ENCODE results near the gene ANAPC2. TPM values are rescaled to one million over a fixed set of nuclear protein-coding genes. Genes with fewer than 3 reads are reported as not detected.

Gene ANAPC2
- total RNA-seq, 1 donor from 2014 or later = 71.7 TPM

DNA sequence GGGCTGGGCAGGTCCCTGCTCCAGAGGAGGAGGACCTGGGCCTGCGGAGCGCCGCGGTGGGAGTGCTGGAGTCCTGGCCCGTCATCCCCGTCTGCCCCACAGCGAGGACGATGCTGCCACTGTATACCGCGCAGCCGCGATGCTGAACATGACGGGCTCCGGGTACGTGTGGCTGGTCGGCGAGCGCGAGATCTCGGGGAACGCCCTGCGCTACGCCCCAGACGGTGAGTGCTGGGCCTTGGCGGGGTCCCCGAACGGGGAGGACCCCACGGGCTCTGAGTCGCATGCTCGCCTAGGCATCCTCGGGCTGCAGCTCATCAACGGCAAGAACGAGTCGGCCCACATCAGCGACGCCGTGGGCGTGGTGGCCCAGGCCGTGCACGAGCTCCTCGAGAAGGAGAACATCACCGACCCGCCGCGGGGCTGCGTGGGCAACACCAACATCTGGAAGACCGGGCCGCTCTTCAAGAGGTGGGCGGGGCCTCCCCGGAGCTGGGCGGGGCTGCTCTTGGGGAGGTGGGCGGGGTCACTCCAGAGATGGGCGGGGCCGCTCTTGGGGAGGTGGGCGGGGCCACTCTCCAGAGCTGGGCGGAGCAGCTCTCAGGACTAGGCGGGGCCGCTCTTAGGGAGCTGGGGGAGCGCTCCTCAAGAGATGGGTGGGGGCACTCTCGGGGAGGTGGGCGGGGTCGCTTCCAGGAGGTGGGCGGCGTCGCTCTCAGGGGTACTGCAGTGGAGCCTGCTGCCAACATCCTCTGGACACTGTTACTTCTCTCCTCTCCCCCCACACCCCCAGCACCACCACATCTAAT, 31.6 kb downstream of the ANAPC2 start:
- H3K4me3 Mint-ChIP-seq = no peak overlapping the region
- H3K27ac Mint-ChIP-seq (ENCODE audit: unreplicated experiment) = no peak overlapping the region
- TF ChIP-seq, protein P1, sequence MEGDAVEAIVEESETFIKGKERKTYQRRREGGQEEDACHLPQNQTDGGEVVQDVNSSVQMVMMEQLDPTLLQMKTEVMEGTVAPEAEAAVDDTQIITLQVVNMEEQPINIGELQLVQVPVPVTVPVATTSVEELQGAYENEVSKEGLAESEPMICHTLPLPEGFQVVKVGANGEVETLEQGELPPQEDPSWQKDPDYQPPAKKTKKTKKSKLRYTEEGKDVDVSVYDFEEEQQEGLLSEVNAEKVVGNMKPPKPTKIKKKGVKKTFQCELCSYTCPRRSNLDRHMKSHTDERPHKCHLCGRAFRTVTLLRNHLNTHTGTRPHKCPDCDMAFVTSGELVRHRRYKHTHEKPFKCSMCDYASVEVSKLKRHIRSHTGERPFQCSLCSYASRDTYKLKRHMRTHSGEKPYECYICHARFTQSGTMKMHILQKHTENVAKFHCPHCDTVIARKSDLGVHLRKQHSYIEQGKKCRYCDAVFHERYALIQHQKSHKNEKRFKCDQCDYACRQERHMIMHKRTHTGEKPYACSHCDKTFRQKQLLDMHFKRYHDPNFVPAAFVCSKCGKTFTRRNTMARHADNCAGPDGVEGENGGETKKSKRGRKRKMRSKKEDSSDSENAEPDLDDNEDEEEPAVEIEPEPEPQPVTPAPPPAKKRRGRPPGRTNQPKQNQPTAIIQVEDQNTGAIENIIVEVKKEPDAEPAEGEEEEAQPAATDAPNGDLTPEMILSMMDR (conservative IDR thresholded peaks at IDR 0.05) = no peak
- DNase-seq (ENCODE audit: low read depth, low spot score) = no peak
- no peaks in the 10 kb centered on the region for H3K36me3 Mint-ChIP-seq (ENCODE audit: low read depth)
- H3K27me3 Mint-ChIP-seq (ENCODE audit: low read depth) = peaks cover 61% of the 10 kb centered on the region
- no peaks in the 10 kb centered on the region for H3K9me3 Mint-ChIP-seq
- H3K4me1 Mint-ChIP-seq = peaks cover 5% of the 10 kb centered on the region

DNA sequence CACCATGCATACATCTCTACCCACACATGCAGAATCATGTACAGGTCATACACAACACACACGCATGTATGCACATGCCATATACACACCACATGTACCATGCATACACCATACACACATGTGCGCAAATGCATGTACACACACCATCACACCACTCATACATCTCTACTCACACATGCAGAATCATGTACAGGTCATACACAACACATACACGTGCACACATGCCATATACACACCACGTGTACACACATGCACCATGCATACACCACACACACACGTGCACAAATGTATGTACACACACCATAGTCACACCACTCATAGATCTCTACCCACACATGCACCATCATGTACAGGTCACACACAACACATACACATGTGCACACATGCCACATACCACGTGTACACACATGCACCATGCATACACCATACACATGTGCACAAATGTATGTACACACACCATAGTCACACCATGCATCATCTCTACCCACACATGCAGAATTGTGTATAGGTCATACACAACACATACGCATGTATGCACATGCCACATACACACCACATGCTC, 35.4 kb downstream of the ANAPC2 start:
- TF ChIP-seq, protein P1 (conservative IDR thresholded peaks at IDR 0.05) = no peak
- no peak for DNase-seq (ENCODE audit: low read depth, low spot score)
- no peaks in the 10 kb centered on the region for H3K36me3 Mint-ChIP-seq (ENCODE audit: low read depth)
- H3K9me3 Mint-ChIP-seq = no peaks in the 10 kb centered on the region
- H3K27ac Mint-ChIP-seq (ENCODE audit: unreplicated experiment) = no peak overlapping the region
- no peak overlapping the region for H3K4me3 Mint-ChIP-seq
- H3K27me3 Mint-ChIP-seq (ENCODE audit: low read depth) = peaks cover 32% of the 10 kb centered on the region
- no peaks in the 10 kb centered on the region for H3K4me1 Mint-ChIP-seq

DNA sequence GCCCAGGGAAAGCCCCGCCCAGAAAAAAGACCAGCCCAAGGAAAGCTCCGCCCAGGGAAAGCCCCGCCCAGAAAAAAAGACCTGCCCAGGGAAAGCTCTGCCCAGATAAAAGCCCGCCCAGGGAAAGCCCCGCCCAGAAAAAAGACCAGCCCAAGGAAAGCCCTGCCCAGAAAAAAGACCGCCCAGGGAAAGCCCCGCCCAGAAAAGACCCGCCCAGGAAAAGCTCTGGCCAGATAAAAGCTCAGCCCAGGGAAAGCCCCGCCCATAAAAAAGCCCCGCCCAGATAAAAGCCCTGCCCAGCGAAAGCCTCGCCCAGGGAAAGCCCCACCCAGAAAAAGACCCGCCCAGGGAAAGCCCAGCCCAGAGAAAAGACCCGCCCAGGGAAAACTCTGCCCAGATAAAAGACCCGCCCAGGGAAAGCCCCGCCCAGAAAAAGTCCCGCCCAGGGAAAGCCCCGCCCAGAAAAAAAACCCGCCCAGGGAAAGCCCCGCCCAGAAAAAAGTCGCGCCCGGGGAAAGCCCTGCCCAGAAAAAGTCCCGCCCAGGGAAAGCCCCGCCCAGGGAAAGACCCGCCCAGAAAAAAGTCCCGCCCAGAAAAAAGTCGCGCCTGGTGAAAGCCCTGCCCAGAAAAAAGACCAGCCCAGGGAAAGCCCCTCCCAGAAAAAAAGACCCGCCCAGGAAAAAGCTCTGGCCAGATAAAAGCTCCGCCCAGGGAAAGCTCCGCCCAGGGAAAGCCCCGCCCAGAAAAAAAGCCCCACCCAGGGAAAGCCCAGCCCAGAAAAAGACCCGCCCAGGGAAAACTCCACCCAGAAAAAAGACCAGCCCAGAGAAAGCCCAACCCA, 37.5 kb downstream of the ANAPC2 start:
- no peak for DNase-seq (ENCODE audit: low read depth, low spot score)
- Mint-ChIP-seq H3K36me3 (ENCODE audit: low read depth) (no peaks in the 10 kb centered on the region), H3K27ac (ENCODE audit: unreplicated experiment) (no peak overlapping the region), H3K4me1 (no peaks in the 10 kb centered on the region), H3K9me3 (no peaks in the 10 kb centered on the region), H3K27me3 (ENCODE audit: low read depth) (peaks cover 34% of the 10 kb centered on the region), H3K4me3 (no peak overlapping the region)
- TF ChIP-seq, protein P1 (conservative IDR thresholded peaks at IDR 0.05) = no peak

DNA sequence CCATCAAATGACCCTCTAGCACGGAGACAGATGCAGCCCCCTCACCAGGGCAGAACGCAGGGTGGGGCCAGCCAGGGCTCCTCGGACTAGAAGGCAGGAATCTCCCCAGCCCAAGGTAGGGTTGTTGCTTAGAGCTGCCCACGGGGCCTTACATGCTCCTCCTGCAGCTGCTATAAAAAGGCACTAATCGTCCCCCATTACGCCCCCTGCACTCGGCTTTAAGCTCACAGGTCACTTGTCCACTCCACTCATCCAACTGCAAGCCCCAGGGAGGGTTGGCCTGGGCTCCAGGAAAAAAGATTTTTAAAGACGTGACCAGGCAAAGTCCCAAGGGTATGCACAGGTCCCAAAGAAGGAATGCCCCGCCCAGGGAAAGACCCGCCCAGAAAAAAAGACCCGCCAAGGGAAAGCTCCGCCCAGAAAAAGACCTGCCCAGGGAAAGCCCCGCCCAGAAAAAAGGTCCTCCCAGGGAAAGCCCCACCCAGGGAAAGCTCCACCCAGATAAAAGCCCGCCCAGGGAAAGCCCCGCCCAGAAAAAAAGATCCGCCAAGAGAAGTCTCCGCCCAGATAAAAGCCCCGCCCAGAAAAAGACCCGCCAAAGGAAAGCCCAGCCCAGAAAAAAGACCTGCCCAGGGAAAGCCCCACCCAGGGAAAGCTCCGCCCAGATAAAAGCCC, 38.3 kb downstream of the ANAPC2 start:
- Mint-ChIP-seq H3K27me3 (ENCODE audit: low read depth) (peaks cover 32% of the 10 kb centered on the region), H3K27ac (ENCODE audit: unreplicated experiment) (no peak overlapping the region), H3K36me3 (ENCODE audit: low read depth) (no peaks in the 10 kb centered on the region), H3K4me3 (no peak overlapping the region), H3K4me1 (no peaks in the 10 kb centered on the region), H3K9me3 (no peaks in the 10 kb centered on the region)
- TF ChIP-seq, protein P1 (conservative IDR thresholded peaks at IDR 0.05) = no peak
- DNase-seq (ENCODE audit: low read depth, low spot score) = no peak

DNA sequence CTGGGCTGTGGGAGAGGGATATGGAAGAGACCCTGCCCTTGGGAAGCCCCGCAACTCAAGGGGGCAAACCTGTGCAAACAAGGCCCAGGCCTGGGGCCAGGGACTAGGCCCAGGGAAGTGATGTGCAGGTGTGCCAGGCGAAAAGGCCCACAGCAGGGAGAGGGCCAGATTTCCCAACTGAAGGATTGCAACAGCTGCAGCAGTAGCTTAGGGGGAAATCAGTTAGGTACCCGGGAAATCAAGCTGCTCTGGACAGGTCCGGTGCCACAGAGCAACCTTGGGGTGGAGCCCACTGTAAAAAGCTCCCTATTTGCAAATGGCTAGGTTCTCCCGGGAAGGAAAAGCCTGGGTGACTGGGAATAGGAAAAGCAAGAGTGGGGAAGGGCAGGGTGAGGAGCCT, 39.0 kb downstream of the ANAPC2 start:
- Mint-ChIP-seq H3K4me1 (no peaks in the 10 kb centered on the region), H3K36me3 (ENCODE audit: low read depth) (no peaks in the 10 kb centered on the region), H3K27ac (ENCODE audit: unreplicated experiment) (no peak overlapping the region), H3K27me3 (ENCODE audit: low read depth) (peaks cover 30% of the 10 kb centered on the region), H3K9me3 (no peaks in the 10 kb centered on the region), H3K4me3 (no peak overlapping the region)
- TF ChIP-seq, protein P1 (conservative IDR thresholded peaks at IDR 0.05) = no peak
- DNase-seq (ENCODE audit: low read depth, low spot score) = no peak

Measured in neural crest cell (in vitro differentiated cells).